ENCODE results near the gene FKBP11.
A peak's percentile ranks its signal among the peaks of the same experiment; 100 is the strongest.

Gene FKBP11

DNA sequence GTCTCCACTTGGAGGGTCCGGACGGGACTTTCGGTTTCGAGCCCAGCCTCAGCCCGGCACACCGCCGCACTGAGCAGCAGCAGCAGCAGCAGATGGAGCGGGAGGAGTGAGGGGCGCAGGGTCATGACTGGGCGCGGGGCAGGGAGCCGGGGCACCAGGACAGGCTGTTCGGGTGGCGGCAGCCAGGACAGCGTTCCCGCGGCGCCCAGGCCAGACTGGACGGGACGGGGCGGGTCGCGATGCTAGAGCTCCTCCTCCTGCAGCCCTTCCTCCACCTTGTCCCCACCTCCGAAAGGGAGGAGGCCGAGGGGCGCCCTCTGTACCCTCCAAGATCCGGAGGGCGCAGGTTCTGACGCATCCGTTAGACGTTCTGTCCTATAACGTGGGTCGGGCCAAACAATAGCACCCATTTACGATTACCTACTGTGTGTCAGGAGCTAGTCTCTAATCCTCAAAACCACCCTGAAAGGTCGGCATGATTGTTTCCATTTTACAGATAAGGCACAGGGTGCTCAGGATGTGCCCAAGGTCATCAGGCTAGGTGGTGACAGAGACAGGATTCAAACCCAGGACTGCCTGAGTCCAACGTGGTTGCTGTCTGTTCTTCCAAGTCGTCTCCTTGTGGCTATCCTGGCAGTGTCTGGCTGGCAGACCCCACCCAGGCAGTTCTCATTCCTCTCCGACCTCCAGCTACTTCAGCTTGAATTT lies at the start of gene FKBP11:
TSS of gene FKBP11 (minus strand) at position 189 of the 708 bp plus-strand sequence. CDS start at position 125, 64 bp downstream.
- DNase-seq, result peak; percentile 82 to 86

DNA sequence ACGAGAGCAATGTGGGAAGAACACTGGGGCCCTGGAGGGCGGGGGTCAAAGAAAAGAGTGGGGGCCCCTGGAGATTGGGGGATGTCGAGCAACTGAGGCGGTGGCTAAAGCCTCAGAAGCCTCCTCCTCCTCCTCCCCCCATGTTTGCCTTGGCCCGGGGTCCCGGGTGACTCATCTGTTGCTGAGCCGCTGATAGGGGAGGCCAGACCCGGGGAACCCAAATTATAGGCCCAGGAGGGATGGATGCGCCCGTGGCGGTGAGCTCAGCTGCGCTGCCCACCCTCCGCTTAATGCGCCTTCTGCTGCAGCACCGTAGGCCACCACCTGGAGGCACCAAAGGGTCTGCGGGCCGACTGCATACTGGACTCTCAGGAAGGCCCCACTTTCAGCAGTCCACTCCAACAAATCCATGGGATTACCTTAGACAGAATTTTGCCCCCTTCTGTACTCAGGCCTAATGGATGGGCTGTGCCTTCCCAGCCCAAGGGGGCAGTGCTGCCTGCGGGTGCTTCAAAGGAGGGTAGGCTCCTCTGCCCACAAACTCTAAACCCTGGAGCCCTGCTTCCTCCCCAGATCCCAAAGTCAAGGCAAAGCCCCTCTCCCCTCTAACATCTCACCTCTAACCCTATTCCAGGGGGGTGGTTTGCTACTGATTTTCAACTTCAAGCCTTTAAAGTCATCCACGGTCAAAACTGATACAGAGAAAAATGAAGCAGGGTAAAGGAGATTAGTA lies 48.8 kb upstream of the FKBP11 start:
- peak; percentile 66 to 70 for DNase-seq

DNA sequence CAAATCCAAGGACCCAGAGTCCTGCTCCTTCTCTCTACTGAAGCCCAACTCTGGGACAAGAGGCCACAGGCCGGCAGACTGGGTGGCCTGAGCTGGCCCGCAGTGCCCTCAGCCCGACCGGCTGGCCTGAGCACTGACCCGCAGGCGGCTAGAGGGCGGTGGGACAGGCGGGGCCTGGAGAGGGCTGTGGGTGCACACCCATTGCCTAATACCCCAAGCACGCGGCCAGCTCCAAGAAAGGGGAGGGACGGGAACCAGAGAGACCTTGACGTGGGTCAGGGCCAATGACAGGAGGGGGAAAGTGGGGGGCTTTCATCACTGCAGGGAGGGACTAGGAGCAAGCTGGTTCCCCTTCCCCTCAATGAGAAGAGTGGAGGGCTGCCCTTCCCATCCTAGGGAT lies 48.2 kb upstream of the FKBP11 start:
- DNase-seq, result no peak

DNA sequence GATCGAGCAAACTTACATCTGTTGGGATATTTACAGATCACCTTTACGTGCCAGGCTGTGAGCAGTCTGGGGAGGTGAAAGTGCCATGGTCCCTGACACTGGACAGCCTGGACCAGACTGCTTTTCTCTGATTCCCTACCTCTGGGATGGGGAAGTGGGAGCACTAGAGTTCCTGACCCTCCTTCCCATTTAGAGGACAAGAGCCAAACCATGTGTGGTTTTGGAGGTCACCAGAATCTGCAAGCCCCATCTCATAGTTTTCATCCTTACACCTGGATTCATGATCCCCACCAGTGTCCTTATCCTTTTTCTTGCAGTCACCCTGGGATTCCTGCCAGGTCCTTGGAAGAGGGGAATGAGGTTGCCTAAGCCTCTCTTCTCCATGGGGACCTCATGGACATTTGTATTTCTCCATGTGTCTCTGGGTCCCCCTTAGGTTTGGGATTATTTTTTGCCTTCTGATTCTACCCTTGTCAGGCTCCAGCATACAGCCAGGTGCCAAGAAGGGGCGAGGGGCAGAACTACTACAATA lies 47.7 kb upstream of the FKBP11 start:
- DNase-seq, result no peak

DNA sequence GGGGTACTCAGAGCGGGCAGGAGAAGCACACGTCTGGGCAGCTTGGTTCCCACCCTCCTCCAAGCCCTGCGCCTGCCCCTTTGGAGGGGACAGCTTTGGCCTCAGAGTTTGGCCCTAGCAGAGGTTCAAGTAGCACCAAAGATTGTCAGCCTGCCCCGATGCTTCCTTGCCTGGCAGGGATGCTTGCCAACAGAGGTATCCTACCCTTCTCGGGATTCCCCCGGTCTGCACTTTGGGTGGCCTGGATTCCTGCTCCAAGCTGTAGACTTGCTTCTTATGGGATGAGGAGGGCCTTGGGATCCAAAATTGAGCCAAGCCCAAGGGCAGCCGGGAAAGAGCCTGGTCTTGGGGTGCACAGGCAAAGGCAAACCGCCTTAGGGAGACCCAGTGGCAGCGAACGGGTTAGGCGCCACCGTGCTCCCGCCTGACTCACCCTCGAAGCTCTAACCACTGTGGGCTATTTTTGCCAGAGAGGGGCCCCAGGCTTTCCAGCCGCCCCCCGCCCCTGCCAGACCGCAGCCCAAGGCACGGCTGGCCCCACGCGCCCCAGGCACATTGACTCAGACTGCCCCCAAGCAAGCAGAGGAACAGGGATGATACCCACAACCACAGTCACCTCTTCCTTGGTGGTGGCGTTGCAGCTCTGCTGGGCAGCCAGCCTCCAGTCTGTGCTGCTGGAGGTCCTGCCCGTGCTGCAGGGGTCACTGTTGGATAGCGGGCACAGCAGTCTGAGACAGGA lies 47.1 kb upstream of the FKBP11 start:
- peak; percentile 75 to 81 for DNase-seq

DNA sequence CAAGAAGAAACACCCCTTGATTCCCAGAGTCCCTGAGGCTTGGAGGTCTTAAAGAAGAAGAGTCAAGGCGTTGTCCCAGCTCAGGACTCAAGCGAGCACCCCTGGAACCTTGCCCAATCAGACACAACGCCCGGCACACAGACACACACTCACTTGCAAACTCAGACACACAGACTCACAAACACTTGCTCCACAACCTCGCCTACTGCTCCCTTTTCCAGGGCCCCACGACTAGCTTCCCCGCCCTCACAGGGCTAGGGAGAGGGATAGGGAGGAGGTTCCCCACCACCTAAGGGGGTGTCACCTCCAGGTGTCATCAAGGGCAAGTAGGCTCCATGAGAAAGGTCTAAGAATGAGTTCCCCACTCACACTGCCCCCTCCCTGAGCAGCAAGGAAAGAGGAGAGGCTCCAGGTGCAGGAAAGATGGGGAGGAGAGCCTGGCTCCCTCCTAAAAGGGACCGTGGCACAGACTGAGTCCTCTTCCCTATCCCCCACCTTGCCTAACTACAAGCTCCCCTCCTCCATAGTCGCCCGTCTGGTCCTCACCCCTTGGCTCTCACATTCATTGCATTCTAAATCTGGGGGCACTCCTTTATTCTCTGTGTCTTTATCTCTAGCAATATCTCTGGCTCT lies 45.5 kb upstream of the FKBP11 start:
- DNase-seq, result peak; percentile 29 to 31

DNA sequence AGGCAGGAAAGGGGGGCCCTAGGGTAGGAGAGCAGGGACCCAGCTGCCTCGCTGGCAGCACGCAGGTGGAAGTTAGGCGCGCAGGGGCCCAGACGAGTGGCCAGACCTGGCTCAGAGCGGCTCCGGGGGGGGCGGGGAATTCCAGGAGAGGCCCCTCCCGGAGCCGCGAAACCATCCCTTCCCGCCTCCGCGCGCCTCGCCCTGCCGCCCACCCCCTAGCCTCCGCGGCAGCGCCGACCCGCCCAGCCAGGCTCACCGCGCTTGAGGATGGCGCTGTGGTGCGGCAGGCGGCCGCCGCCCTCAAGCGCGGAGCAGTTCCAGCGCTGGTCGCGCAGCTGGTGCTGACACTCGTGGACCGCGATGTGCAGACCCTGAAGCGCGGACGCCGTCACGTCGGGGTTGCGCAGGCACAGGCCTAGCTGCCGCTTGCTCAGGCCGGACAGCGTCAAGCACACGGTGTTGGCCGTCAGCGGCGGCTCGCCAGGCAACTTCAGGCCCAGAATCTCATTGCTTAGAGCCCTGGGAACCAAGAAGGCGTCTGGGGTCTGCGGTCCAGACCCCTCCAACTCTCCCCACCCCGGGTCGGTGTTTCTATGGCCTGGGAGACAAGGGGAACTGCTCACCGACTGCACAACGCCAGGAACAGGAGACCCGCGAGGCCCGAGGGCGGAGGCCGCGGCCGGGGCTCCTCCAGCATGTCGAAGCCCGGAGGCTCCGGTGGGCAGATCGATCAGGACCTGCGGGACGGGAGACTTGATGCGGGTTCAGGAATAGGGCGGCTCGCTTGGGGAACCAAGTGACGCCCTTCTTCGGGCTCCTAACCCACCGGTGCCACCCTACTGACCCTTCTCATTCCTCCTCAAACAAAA lies 44.8 kb upstream of the FKBP11 start:
- DNase-seq, result peak; percentile 31 to 45

DNA sequence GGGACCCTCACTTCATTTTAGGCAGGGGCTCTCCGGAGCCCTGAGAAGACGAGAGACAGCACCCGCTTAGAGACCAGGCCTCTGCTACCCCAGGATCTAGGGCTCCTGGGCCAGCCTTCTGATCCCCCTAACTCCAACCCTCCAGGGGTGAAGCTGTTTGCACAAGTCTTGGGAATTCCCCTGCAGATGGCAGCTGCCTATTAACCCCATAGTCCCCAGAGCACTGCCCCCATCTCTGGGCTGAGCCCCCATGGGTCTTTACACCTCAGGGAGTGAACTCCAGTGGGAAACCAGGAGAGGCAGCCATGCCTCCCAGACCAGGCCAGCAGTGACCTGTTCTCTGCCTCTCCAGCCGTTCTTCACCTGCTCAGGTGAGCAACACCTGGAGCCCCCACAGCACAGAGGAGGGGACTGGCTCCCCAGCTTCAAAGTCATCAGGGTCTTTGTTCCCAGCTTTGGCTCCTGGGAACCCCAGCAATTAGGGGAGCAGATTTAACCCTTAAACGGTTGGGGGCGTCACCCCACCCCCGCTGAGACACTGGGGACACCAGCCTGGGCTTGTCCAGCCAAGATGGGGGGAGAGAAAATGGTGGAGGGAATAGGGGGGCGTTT lies 44.0 kb upstream of the FKBP11 start:
- no peak for DNase-seq

DNA sequence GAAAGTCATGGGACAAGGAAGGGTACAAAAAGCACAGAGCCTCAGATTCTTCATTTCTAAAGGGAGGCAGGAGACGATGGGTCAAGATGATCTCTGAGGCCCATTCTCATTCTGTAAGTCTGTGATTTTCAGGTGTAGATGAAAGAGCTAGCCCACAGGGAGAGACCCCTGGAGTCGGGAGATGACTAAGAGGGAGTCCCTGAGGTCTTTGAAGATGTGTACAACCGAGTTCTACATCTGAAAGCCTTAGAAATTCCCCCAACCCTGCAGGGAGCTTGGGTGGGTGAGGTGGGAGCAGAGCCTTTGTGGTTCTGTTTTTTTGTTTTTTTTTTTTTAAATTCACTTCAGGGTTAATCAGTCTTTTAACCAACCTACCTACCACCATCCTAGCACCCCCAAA lies 43.2 kb upstream of the FKBP11 start:
- no peak for DNase-seq

DNA sequence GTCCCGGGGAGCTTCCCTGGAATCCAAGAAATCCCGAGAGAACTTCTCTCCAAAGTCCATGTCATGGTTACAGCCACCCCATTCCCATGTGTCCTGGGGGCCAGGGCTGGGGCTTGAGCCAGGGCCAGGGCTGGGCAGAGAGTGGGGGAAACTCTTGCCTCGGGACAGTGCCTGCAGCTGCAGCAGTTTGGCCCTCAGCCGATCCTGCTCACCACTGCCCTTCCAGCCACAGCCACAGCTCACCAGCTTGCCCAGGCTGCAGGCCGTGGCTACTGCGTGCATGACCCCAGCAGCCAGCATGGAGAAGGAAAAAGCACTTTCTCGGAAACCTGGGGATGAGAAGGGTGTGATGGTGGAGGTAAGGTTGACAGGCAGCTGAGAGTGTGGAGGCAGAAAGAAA lies 42.7 kb upstream of the FKBP11 start:
- DNase-seq, result no peak

DNA sequence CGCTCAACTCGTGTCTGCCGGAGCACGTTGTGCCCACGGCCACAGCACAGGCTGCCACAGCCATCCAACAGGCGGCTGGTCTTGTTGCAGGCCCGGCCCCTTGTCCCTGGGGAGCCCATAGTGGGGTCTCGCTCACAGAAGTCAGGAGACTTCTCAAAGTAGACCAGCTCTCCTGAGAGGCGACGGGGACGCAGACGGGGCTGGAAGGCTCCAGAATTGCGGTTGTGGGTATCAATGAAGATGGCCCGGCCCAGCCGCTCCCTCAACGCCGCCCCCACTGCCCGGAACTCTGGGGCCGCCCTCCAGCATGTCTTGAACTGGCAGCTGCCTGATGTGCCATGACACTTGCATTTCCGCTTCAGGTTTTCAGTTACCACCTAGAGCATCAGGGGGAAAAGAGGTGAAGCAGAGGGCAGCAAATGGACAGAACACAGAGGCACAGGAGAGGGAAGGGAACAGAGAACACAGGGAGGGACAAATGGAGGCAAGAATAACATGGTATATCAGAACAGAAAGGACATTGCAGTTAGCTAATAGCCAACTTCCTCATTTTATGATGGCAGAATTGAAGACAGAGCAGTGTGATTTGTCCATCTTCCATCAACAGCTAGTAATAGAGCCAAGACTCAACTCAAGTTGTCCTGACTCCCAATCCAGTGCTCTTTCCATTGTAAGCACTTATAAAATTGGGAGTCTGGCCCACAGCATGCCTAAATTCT lies 41.0 kb upstream of the FKBP11 start:
- DNase-seq, result no peak

DNA sequence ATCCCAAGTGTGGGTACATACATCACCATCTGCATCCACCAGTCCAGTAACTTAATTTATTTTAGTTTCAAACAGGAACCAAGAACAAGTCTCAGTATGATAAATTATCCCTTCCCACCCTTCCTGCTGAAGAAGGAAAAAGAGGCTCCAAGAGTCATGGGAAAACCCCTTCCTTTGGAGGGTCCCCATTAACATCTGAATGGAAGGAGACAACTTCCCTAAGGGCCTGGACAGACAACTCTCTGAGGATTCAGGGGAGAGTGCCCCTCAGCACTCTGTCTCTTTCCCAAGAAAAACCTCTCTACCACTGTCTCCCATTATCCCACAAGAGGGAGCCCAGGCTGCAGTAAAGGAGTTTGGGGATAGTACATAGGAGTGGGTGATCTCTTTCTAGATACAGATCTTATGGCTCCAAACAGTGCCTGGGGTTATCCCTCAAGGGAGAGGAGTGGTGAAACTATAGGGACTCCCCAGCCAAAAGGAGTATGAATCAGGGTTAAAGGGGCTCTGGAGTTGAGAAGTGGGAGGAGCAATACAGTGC lies 40.1 kb upstream of the FKBP11 start:
- no peak for DNase-seq

DNA sequence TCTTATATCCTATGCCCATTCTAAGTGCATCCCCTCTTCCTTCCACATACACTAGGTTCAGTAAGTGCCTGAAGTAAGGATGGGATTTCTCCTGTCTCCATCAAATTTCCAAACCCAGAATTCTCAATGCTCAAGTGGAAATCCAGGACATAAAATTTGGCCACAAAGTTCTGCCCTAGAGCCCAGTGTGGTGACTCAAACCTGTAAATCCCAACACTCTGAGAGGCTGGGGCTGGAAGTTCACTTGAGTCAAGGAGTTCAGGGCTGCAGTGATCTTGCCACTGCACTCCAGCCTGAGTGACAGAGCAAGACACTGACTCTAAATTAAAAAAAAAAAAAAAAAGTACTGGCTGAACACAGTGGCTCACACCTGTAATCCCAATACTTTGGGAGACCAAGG lies 36.5 kb upstream of the FKBP11 start:
- no peak for DNase-seq

DNA sequence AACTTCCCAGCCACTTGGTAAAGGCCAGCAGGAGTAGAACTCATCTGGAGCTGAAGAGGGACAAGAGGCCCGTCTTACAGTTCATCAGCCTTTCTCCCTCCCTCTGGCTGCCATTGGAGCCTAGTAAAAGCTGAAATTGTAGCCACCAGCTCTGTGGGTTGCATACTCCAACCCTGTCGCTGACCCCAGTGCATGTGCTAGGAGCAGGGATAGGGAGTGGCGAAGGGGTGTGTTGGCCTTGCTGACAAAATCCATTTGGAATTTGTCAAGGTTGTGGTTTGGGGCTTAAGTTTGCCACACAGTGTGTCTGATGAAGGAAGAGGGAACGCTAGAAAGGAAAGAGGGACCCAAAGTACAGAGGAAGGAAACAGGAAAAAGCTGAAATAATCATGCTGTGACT lies 36.0 kb upstream of the FKBP11 start:
- DNase-seq, result no peak

DNA sequence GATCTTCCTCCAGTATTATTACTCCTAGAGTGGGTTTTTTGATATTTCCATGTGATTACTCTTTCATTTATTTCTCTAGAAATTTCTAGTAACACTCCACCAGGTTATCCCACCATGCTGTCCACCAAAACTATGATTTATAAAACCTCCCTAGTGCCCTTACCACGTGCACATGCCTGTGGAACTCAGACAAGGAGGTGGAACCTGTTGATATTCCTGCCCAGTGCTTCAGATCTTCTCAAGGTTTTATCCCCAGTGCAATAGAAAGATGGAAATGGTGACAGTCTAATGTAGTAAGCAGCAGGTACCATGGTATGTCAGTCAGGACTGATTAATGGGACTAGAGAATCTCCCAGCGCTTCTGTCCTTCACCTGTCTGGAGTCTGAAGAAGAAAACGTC lies 35.5 kb upstream of the FKBP11 start:
- no peak for DNase-seq

DNA sequence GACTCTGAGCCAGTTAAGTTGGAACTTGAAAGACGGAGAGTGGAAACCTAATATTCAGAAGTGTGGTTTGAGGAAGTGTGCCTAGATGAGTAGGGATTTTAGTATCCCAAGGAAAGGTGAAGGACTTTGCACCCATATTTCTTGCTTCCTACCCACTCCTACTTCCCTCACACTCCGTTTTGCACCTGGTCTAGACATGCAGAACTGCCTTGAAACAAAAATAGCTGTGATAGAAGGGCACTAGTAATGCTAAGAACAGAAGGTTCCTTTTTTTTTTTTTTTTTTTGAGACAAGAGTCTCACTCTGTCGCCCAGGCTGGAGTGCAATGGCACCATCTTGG lies 32.7 kb upstream of the FKBP11 start:
- DNase-seq, result no peak

DNA sequence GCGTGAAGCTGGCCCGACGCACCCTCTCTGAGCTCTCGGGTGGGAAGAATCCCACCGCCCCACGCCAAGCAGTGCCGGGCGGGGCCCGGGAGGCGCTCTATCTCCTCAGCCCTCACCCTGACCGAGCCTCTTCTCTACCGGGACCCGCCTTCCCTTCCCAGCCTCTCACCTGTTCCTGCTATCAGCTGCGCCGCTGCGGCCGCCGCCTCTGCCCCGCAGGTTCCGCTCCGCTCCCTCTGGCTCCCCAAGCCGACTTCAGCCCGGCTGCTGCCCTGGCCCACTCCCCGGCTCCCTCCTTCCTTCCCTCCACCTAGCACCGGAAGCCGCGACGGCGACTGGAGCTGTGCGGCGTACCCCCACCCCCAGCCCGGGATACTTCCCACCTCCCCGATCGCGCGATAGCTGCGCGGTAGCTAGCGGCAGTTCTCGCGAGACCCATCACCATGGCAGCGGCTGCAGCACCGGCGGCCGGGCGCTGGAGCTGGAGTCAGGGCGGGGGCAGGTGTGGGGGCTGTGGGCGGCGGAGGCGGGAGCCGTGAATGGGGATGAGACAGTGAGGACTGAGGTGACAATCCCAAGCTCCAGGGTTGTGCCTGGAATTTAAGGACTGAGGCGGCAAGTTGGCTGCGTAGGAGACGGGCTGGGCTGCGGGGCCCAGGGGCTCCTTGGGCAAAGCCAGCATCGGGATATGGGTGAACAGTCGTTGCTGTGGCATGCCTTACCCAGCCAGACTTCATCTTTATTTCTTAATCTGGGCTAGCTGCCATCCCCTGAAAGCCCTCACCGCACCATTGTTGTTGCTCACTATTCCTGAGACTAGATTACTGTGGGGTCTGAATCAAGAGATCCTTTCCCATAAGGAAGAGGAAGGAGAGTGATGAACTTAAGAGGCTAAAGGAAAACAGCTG lies 32.1 kb upstream of the FKBP11 start, which contains the start of gene ARF3:
TSS of gene ARF3 (minus strand) at position 347 of the 908 bp plus-strand sequence. CDS start 16,392 bp downstream, outside the sequence.
- peak; percentile 93 to 96 for DNase-seq

DNA sequence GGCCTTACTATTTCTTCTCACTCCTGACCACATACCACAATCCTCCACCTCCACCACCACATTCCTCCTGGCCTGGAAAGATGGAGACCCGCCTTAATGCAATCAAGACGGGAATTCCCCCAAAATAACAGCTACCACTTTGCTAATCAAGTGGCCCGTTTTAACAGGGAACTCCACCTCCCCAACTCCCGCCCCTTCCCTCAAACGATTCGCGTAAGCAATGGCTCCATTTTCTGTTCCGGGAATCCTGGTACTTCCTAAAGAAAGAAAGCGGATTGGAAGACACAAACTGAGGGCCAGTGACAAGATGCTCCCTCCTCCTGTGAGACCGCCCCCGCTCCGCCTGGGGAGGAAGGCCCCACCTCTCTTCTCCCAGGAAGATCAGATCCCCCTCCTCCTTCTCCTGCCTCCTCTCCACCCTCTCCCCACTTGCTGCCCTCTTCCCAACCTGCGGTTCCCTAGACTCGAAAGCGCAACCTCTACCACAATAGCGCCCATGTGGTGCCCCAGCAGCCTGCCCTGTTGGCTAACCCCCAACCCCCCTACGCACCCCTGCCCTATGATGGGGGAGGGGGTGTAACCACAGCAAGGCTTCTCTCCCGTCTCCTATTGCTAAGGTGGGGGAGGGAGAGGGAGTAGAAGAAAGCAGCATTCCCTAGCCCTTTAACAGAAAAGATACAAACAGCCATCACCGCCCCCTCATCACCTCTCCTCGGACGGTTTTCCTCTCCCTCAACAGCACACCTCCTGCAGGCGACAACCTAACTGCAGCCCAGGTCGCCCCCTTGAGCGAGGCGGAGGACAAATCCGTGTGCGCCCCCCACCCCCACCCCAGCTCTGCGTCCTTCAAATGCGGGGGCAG lies 31.2 kb upstream of the FKBP11 start:
- DNase-seq, result peak in 1 of 2 experiments; percentile 48

Measured in activated T-cell treated with anti-CD3 and anti-CD28 coated beads, Interleukin-2, amount 50 U/mL, for 48 hours (primary cell).